ENCODE data around the gene KDM2A. TPM values are rescaled to one million over a fixed set of nuclear protein-coding genes. Genes with fewer than 3 reads are reported as not detected.

Gene KDM2A
- total RNA-seq, 1 experiment from 2014 or later, result 65.3 TPM

DNA sequence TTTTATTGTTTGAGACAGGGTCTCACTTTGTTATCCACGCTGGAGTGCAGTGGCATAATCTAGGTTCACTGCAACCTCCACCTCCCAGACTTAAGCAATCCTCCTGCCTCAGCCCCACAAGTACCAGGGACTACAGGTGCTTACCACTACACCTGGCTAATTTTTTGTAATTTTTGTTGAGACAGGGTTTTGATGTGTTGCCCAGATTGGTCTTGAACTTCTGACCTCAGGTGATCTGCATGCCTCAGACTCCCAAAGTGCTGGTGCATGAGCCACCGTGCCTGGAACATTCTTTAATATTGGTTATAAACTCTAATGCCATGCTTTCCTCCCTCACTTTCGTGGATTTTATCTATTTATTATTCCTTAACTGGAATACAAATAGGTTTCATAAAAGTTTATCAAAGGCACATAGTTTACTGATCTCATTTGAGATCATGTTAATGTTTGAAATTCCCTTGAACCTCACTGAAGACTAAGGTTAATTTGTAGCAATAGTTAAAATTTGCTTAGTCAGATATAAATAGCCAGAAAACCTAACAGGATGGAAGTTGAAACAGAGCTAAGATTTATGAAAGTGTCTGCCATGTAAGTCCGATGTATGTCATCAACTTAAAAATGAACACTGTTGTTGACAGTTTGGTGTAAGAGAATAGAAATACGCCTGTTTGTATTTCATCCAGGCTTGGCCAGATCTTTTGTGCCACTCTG lies 27.6 kb downstream of the KDM2A start:
- peaks cover 76% of the 10 kb centered on the region for H3K79me2 ChIP-seq (ENCODE audit: low read length)
- ATAC-seq (no peak), DNase-seq (no peak)
- TF ChIP-seq, protein P1, sequence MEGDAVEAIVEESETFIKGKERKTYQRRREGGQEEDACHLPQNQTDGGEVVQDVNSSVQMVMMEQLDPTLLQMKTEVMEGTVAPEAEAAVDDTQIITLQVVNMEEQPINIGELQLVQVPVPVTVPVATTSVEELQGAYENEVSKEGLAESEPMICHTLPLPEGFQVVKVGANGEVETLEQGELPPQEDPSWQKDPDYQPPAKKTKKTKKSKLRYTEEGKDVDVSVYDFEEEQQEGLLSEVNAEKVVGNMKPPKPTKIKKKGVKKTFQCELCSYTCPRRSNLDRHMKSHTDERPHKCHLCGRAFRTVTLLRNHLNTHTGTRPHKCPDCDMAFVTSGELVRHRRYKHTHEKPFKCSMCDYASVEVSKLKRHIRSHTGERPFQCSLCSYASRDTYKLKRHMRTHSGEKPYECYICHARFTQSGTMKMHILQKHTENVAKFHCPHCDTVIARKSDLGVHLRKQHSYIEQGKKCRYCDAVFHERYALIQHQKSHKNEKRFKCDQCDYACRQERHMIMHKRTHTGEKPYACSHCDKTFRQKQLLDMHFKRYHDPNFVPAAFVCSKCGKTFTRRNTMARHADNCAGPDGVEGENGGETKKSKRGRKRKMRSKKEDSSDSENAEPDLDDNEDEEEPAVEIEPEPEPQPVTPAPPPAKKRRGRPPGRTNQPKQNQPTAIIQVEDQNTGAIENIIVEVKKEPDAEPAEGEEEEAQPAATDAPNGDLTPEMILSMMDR (conservative IDR thresholded peaks at IDR 0.05; ENCODE audit: low read depth, low read length), result no peak
- no peak for TF ChIP-seq EZH2phosphoT487 (IDR thresholded peaks at IDR 0.05; ENCODE audit: borderline replicate concordance, low read length)
- TF ChIP-seq EZH2 (IDR thresholded peaks at IDR 0.05; ENCODE audit: low read length, unreplicated experiment), result no peak
- no peaks in the 10 kb centered on the region for H3K9me3 ChIP-seq (ENCODE audit: low read length)
- intact Hi-C loops (cut with micrococcal nuclease), result no loop called here
- no peak overlapping the region for H2AFZ ChIP-seq (ENCODE audit: low read length)
- peaks cover 16% of the 10 kb centered on the region for H3K4me1 ChIP-seq (ENCODE audit: insufficient read depth, low read length)
- H3K4me3 ChIP-seq (ENCODE audit: low read length), result no peak overlapping the region
- H3K4me2 ChIP-seq (ENCODE audit: low read length), result no peak overlapping the region
- POLR2A ChIA-PET (ENCODE audit: unreplicated experiment), result no interaction called here
- peak overlapping the region; percentile 75; the same call in 1 of the 2 replicates for H3K27ac ChIP-seq (ENCODE audit: low read length)
- BruUV-seq (replicated peaks), result no TSS peak
- peaks cover 16% of the 10 kb centered on the region for H3K36me3 ChIP-seq (ENCODE audit: low read depth, low read length)
- H4K20me1 ChIP-seq (ENCODE audit: low read length), result no peaks in the 10 kb centered on the region
- no peaks in the 10 kb centered on the region for H3K9me2 ChIP-seq (replicated peaks; ENCODE audit: low read length)
- H3K9ac ChIP-seq (ENCODE audit: low read length), result 0 out of 2 replicates have a peak overlapping the region, but pooled peaks have one; percentile 15
- CTCF ChIA-PET, result no interaction called here
- no peaks in the 10 kb centered on the region for H3K27me3 ChIP-seq (ENCODE audit: low read length)
- H3F3A ChIP-seq (ENCODE audit: low read length, unreplicated experiment), result no peaks in the 10 kb centered on the region

- CTCF ChIA-PET, result no interaction called here
Observed at GRCh38 chr11:67153971-67154370, 34.9 kb downstream of the KDM2A start.

More at GRCh38 chr11:67153971-67154370, 34.9 kb downstream of the KDM2A start:
- ATAC-seq, result no peak
- Histone ChIP-seq H3K9me2 (replicated peaks; ENCODE audit: low read length) (no peaks in the 10 kb centered on the region), H3K79me2 (ENCODE audit: low read length) (peaks cover 66% of the 10 kb centered on the region), H2AFZ (ENCODE audit: low read length) (no peak overlapping the region), H3K27me3 (ENCODE audit: low read length) (no peaks in the 10 kb centered on the region), H3K4me3 (ENCODE audit: low read length) (no peak overlapping the region), H3K36me3 (ENCODE audit: low read depth, low read length) (peaks cover 12% of the 10 kb centered on the region; the same call in 1 of the 2 replicates), H3K9ac (ENCODE audit: low read length) (no peak overlapping the region), H4K20me1 (ENCODE audit: low read length) (no peaks in the 10 kb centered on the region), H3K27ac (ENCODE audit: low read length) (no peak overlapping the region), H3F3A (ENCODE audit: low read length, unreplicated experiment) (no peaks in the 10 kb centered on the region), H3K9me3 (ENCODE audit: low read length) (no peaks in the 10 kb centered on the region), H3K4me2 (ENCODE audit: low read length) (no peak overlapping the region), H3K4me1 (ENCODE audit: insufficient read depth, low read length) (no peaks in the 10 kb centered on the region)
- no peak for TF ChIP-seq EZH2 (IDR thresholded peaks at IDR 0.05; ENCODE audit: low read length, unreplicated experiment)
- TF ChIP-seq, protein P1 (conservative IDR thresholded peaks at IDR 0.05; ENCODE audit: low read depth, low read length), result no peak
- no peak for TF ChIP-seq EZH2phosphoT487 (IDR thresholded peaks at IDR 0.05; ENCODE audit: borderline replicate concordance, low read length)
- intact Hi-C loops (cut with micrococcal nuclease), result no loop called here
- DNase-seq, result no peak
- POLR2A ChIA-PET (ENCODE audit: unreplicated experiment), result no interaction called here
- no TSS peak for BruUV-seq (replicated peaks)
